ENCODE measurements around the gene ZNF790. TPM values are rescaled to one million over a fixed set of nuclear protein-coding genes. Genes with fewer than 3 reads are reported as not detected.

ZNF790 gene
- total and polyA plus RNA-seq, 2 of the 13 experiments (the other 11 are each of a cell fraction or from before 2014, with no cell fraction given): 1.3 to 5.3 TPM

DNA sequence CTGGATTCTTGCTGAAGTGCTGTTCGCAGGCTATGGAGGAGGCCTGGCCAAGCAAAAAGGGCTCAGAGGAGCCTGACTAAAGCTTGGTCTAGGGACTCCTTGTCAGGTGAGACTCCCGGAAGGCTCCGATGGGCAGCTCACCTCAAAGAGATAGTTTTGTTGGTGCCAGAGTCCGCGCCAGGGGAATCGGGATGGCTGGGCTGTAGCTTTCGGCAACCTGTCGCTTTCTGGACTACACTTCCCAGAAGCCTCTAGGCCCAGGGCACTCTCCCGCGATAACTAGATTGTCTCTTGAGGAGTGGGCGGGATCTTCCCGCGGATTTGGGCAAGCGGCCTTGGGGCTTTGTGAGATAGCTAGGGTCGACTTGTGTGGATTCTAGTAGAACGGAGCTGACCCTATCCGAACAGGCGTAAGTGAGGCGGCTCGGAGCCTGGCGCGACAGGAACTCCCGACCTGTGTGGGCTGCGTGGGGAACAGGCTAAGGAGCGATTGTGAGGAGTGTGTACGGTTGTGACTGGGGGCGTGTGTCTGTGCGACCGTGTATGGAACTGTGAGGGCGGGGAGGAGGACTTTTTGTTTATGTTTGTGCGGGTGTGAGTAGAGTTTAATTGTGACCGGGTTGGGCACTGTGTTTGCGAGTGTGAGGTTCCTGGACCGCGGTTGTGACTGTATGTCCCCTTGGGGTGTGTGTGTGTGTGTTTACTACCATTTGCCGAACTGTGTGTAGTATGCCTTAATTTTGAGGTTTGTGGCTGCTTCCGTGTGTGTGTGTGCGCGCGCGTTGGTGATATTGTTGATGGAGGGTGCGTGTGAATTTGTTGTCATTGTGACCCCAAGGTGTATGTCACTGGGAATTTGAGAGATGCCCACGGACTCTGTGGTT lies 12.6 kb upstream of the ZNF790 start, which contains the start of gene ZNF345 (continued):
- TF ChIP-seq MED1 (CRISPR knock-in tag; IDR thresholded peaks at IDR 0.05) (0 out of 2 replicates have a peak, but pooled peaks have one; percentile 10), ZNF747 (CRISPR knock-in tag; IDR thresholded peaks at IDR 0.05; ENCODE audit: borderline replicate concordance) (no peak), THYN1 (CRISPR knock-in tag; IDR thresholded peaks at IDR 0.05; ENCODE audit: borderline replicate concordance, low read depth) (no peak), ZNF24 (IDR thresholded peaks at IDR 0.05) (no peak), ZBTB8A (CRISPR knock-in tag; IDR thresholded peaks at IDR 0.05; ENCODE audit: borderline replicate concordance, low read depth) (no peak), ZNF460 (CRISPR knock-in tag; IDR thresholded peaks at IDR 0.05; ENCODE audit: borderline replicate concordance) (no peak), ZNF468 (CRISPR knock-in tag; IDR thresholded peaks at IDR 0.05) (no peak), ZNF180 (CRISPR knock-in tag; IDR thresholded peaks at IDR 0.05; ENCODE audit: borderline replicate concordance, low read depth) (no peak), ZSCAN12 (CRISPR knock-in tag; IDR thresholded peaks at IDR 0.05) (no peak), ZNF850 (CRISPR knock-in tag; conservative IDR thresholded peaks at IDR 0.05) (0 out of 2 replicates have a peak, but pooled peaks have one; percentile 79), ZBTB1 (CRISPR knock-in tag; IDR thresholded peaks at IDR 0.05; ENCODE audit: borderline replicate concordance) (no peak), ZNF12 (CRISPR knock-in tag; IDR thresholded peaks at IDR 0.05) (no peak), MAFK (conservative IDR thresholded peaks at IDR 0.05 in 1 of 2, IDR thresholded peaks at IDR 0.05 in 1 of 2; ENCODE audit: low read length in 2 of 2) (no peak), FLYWCH1 (CRISPR knock-in tag; IDR thresholded peaks at IDR 0.05) (0 out of 2 replicates have a peak, but pooled peaks have one; percentile 35), ZNF552 (CRISPR knock-in tag; IDR thresholded peaks at IDR 0.05; ENCODE audit: borderline replicate concordance) (no peak), ZNF446 (CRISPR knock-in tag; IDR thresholded peaks at IDR 0.05) (no peak), SUZ12 (IDR thresholded peaks at IDR 0.05; ENCODE audit: low read depth, low read length) (peak; percentile 72)
- TF ChIP-seq, protein P1, sequence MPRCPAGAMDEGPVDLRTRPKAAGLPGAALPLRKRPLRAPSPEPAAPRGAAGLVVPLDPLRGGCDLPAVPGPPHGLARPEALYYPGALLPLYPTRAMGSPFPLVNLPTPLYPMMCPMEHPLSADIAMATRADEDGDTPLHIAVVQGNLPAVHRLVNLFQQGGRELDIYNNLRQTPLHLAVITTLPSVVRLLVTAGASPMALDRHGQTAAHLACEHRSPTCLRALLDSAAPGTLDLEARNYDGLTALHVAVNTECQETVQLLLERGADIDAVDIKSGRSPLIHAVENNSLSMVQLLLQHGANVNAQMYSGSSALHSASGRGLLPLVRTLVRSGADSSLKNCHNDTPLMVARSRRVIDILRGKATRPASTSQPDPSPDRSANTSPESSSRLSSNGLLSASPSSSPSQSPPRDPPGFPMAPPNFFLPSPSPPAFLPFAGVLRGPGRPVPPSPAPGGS (CRISPR knock-in tag; IDR thresholded peaks at IDR 0.05): 0 out of 2 replicates have a peak, but pooled peaks have one; percentile 62
- TF ChIP-seq, protein P2, sequence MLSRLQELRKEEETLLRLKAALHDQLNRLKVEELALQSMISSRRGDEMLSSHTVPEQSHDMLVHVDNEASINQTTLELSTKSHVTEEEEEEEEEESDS (CRISPR knock-in tag; IDR thresholded peaks at IDR 0.05; ENCODE audit: borderline replicate concordance): no peak
- TF ChIP-seq, protein P3, sequence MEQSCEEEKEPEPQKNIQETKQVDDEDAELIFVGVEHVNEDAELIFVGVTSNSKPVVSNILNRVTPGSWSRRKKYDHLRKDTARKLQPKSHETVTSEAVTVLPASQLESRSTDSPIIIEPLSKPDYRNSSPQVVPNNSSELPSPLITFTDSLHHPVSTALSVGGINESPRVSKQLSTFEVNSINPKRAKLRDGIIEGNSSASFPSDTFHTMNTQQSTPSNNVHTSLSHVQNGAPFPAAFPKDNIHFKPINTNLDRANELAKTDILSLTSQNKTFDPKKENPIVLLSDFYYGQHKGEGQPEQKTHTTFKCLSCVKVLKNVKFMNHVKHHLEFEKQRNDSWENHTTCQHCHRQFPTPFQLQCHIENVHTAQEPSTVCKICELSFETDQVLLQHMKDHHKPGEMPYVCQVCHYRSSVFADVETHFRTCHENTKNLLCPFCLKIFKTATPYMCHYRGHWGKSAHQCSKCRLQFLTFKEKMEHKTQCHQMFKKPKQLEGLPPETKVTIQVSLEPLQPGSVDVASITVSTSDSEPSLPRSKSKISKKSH (CRISPR knock-in tag; IDR thresholded peaks at IDR 0.05; ENCODE audit: borderline replicate concordance): peak; percentile 49; the same call in 1 of the 2 replicates
- TF ChIP-seq, protein P4, sequence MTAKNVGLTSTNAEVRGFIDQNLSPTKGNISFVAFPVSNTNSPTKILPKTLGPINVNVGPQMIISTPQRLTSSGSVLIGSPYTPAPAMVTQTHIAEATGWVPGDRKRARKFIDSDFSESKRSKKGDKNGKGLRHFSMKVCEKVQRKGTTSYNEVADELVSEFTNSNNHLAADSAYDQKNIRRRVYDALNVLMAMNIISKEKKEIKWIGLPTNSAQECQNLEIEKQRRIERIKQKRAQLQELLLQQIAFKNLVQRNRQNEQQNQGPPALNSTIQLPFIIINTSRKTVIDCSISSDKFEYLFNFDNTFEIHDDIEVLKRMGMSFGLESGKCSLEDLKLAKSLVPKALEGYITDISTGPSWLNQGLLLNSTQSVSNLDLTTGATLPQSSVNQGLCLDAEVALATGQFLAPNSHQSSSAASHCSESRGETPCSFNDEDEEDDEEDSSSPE (CRISPR knock-in tag; IDR thresholded peaks at IDR 0.05): peak; percentile 72; the same call in 1 of the 2 replicates
- TF ChIP-seq, protein P5, sequence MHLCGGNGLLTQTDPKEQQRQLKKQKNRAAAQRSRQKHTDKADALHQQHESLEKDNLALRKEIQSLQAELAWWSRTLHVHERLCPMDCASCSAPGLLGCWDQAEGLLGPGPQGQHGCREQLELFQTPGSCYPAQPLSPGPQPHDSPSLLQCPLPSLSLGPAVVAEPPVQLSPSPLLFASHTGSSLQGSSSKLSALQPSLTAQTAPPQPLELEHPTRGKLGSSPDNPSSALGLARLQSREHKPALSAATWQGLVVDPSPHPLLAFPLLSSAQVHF (CRISPR knock-in tag; IDR thresholded peaks at IDR 0.05): no peak
